Osteocyte (in vitro differentiated cells): ENCODE results near the gene PDIA5. TPM values are rescaled to one million over a fixed set of nuclear protein-coding genes. Genes with fewer than 3 reads are reported as not detected.

Experiments used
- DNase-seq: peaks from one replicate; pipeline ENCODE4 v3.0.0; 2021; ENCODE audit warnings: mixed read lengths; ENCODE audit not compliant: unreplicated experiment; ENCODE audit errors: extremely low spot score
- H3K27ac Mint-ChIP-seq: one replicate; pipeline ENCODE4 v1.8.0; 2021; ENCODE audit warnings: mild to moderate bottlenecking, mixed read lengths; ENCODE audit not compliant: unreplicated experiment
- H3K27me3 Mint-ChIP-seq: one replicate; pipeline ENCODE4 v1.8.0; 2021; ENCODE audit warnings: mixed read lengths; ENCODE audit not compliant: unreplicated experiment
- H3K36me3 Mint-ChIP-seq: one replicate; pipeline ENCODE4 v1.8.0; 2021; ENCODE audit warnings: mixed read lengths; ENCODE audit not compliant: unreplicated experiment
- H3K4me1 Mint-ChIP-seq: one replicate; pipeline ENCODE4 v1.8.0; 2021; ENCODE audit warnings: mixed read lengths; ENCODE audit not compliant: unreplicated experiment
- H3K4me3 Mint-ChIP-seq: one replicate; pipeline ENCODE4 v1.8.0; 2021; ENCODE audit warnings: mild to moderate bottlenecking, moderate library complexity, mixed read lengths; ENCODE audit not compliant: unreplicated experiment
- H3K9me3 Mint-ChIP-seq: one replicate; pipeline ENCODE4 v1.8.0; 2021; ENCODE audit warnings: mixed read lengths; ENCODE audit not compliant: unreplicated experiment
- total RNA-seq: library from RNA; stranded (reverse); gene quantifications from 2 replicates; pipeline ENCODE4 v1.2.1, GENCODE V29; 2021
- TF ChIP-seq, protein P1 (sequence below): fragments of 200-600 bp; sonication (generic); IDR thresholded peaks from 2 replicates; pipeline ENCODE4 v1.5.0; 2021; ENCODE audit warnings: antibody characterized with exemption, mild to moderate bottlenecking, moderate library complexity

PDIA5 gene
- total RNA-seq, 1 donor from 2014 or later: 35.5 TPM

DNA sequence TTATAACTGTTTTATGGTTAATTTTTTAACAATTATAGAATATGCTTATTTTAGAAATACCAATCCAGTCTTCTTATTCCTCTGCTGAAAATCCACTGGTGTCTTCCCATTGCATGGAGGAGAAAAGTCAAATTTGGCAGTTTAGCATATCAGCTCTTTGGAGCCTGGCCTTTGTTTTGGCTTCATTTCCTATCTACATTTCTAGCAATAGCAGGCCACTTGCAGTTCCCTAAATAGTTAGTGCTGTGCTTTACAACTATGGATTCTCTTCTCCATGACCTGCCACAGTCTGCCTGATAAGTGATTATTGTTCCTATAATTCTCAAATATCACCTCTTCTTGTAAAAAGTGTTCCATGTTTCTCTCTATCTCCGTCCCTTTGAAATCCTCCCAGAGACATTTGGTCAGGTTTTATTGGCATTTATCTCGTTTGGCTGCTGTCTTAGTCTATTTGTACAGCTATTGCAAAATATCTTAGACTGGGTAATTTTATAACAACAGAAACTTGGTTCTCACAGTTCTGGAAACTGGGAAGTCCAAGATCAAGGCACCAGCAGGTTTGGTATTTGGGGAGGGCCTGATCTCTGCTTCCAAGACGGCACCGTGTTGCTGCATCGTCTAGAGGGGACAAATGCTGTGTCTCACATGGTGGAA is 126.8 kb downstream of the PDIA5 start:
- H3K27ac Mint-ChIP-seq: no peak overlapping the region
- no peaks in the 10 kb centered on the region for H3K9me3 Mint-ChIP-seq
- DNase-seq: no peak
- TF ChIP-seq, protein P1, sequence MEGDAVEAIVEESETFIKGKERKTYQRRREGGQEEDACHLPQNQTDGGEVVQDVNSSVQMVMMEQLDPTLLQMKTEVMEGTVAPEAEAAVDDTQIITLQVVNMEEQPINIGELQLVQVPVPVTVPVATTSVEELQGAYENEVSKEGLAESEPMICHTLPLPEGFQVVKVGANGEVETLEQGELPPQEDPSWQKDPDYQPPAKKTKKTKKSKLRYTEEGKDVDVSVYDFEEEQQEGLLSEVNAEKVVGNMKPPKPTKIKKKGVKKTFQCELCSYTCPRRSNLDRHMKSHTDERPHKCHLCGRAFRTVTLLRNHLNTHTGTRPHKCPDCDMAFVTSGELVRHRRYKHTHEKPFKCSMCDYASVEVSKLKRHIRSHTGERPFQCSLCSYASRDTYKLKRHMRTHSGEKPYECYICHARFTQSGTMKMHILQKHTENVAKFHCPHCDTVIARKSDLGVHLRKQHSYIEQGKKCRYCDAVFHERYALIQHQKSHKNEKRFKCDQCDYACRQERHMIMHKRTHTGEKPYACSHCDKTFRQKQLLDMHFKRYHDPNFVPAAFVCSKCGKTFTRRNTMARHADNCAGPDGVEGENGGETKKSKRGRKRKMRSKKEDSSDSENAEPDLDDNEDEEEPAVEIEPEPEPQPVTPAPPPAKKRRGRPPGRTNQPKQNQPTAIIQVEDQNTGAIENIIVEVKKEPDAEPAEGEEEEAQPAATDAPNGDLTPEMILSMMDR: no peak
- H3K36me3 Mint-ChIP-seq: no peaks in the 10 kb centered on the region
- H3K4me3 Mint-ChIP-seq: no peak overlapping the region
- no peaks in the 10 kb centered on the region for H3K27me3 Mint-ChIP-seq
- no peaks in the 10 kb centered on the region for H3K4me1 Mint-ChIP-seq

DNA sequence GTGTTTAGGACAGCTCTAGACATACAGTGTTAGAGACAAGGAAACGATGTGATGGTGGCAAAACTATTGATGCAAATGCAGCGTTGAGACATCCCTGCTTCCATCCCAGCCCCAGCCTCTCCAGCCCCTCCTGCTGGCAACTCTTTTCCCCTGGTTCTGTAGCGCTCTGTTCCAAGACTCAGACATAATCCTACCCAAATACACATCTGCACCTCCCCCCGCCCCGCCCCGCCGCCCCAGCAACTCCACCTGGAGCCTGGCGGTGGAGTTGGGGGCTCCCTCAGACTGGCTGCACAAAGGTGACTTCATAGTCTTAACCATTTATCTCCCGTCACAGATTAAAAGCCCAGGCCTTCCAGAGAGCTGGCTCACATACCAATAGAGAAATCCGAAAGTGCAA is 127.7 kb downstream of the PDIA5 start:
- TF ChIP-seq, protein P1: peak; percentile 38
- H3K4me3 Mint-ChIP-seq: no peak overlapping the region
- no peaks in the 10 kb centered on the region for H3K4me1 Mint-ChIP-seq
- no peak overlapping the region for H3K27ac Mint-ChIP-seq
- no peaks in the 10 kb centered on the region for H3K36me3 Mint-ChIP-seq
- DNase-seq: no peak
- no peaks in the 10 kb centered on the region for H3K27me3 Mint-ChIP-seq
- H3K9me3 Mint-ChIP-seq: no peaks in the 10 kb centered on the region

DNA sequence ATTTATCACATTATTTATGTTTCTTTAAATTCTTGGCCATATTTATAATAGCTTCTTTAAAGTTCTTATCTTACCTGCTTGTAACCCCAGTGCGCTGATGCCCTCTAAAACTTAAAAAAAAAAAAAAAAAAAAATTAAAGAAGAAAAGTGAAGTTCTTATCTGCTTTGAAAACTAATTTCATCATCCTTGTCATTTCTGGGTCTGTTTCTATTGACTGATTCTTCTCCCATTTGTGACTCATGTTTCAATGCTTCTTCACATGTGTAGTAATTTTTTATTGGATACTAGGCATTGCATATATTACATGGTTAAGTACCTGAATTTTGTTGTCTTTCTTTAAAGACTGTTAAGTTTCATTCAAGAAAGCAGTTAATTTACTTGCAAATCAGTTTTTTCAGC is 131.5 kb downstream of the PDIA5 start:
- H3K4me1 Mint-ChIP-seq: peaks cover 16% of the 10 kb centered on the region
- H3K4me3 Mint-ChIP-seq: no peak overlapping the region
- H3K27me3 Mint-ChIP-seq: no peaks in the 10 kb centered on the region
- H3K9me3 Mint-ChIP-seq: no peaks in the 10 kb centered on the region
- TF ChIP-seq, protein P1: no peak
- H3K27ac Mint-ChIP-seq: no peak overlapping the region
- no peak for DNase-seq
- no peaks in the 10 kb centered on the region for H3K36me3 Mint-ChIP-seq

DNA sequence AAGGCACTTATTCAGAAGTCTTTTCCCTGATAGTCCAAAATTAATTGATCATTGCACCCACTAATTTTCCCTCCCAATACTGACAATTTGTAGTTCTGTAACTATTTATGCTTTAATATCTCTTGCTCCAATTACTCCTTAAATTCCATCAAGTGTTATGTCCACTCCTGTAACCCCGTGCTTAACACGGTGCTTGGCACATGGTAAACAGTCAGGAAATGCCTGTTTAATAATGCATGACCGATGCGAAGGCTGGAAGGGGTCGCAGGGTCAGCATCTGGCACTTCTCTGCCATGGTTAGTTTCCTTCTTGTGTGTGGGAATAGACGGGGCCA is 134.4 kb downstream of the PDIA5 start:
- no peak for DNase-seq
- peak overlapping the region; percentile 91 for H3K27ac Mint-ChIP-seq
- H3K4me1 Mint-ChIP-seq: peaks cover 16% of the 10 kb centered on the region
- TF ChIP-seq, protein P1: no peak
- H3K27me3 Mint-ChIP-seq: no peaks in the 10 kb centered on the region
- H3K4me3 Mint-ChIP-seq: peak overlapping the region; percentile 91
- no peaks in the 10 kb centered on the region for H3K9me3 Mint-ChIP-seq
- no peaks in the 10 kb centered on the region for H3K36me3 Mint-ChIP-seq

DNA sequence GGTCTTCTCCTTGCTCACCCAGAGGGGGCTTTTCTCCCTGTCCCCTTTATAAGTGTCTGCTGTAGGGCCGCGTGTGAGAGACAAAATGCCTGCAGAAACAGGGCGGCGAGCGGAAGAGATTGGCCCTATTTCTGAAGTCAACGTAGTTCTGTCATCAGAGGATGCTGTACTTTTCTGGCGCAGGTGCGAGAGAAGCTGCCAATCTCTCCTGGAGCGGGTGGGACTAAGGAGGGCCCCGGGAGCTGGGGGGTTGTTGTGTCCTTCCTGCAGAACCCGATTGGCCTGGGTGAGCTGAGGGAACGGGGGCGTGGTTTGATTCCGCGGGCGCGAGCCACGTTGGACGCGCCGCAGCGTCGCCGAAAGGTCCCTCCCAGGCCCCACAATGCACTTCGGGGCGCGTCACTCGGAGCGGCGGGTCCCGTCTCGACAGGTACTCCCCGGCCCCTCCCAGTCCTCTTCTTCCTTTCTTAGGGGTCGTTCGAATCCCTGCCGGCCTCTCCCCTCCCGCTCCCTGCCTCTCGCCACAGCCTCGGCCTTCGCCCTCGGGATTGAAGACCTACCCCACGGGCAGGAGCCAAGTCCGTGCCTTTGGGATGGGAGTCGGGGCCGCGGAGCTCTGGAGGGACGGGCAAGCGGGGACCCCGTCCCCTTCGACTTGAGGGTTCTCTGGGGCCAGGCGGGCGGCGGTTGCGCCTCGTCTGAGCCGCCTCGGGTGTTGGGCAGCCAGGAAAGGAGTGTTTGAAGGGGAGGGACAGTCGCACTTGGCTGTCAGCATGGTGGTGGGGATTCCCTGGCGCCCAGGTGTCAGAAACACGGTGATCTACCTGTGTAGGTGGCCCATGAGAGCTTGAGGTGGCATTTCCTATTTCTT is 135.0 kb downstream of the PDIA5 start, which contains the start of gene SEC22A:
TSS of gene SEC22A (plus strand) at position 387 of the 871 bp plus-strand sequence. CDS start 7,275 bp downstream, outside the sequence.
- Mint-ChIP-seq H3K4me1 (peaks cover 16% of the 10 kb centered on the region), H3K9me3 (no peaks in the 10 kb centered on the region), H3K27me3 (no peaks in the 10 kb centered on the region), H3K4me3 (peak within 1 kb of the TSS; percentile 91), H3K27ac (peak within 1 kb of the TSS; percentile 91), H3K36me3 (no peaks in the 10 kb centered on the region)
- peak; percentile 95 for DNase-seq
- TF ChIP-seq, protein P1: no peak
